GM19239 (cell line): ENCODE results near the gene PRMT2.
"Not testable (repeated sequence)": the region's sequence is repeated elsewhere in the genome, so short reads cannot be mapped to it uniquely, and the experiment has no call there.

Experiments
- DNase-seq: peaks from one replicate; pipeline ENCODE4 v3.0.0; 2011; ENCODE audit warnings: low spot score; ENCODE audit not compliant: insufficient read length
- FAIRE-seq: peaks from 2 replicates; lab custom pipeline; 2011; peaks lifted over from hg19 to GRCh38; lab: Jason Lieb, UNC

Gene PRMT2

DNA sequence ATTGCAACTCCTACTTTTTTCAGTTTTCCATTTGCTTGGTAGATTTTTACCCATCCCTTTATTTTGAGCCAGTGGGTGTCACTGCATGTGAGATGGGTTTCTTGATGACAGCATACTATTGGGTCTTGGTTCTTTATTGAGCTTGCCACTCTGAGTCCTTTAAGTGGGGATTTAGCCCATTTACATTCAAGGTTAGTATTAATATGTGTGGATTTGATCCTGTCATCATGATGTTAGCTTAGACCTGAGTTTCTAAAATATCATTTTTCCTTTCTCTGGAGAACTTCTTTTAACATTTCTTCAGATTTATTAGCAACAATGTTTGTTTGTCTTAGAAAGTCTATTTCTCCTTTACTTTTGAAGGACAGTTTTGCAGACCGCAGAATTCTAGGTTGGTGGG lies 18.8 kb upstream of the PRMT2 start:
- DNase-seq = no peak
- no peak for FAIRE-seq

DNA sequence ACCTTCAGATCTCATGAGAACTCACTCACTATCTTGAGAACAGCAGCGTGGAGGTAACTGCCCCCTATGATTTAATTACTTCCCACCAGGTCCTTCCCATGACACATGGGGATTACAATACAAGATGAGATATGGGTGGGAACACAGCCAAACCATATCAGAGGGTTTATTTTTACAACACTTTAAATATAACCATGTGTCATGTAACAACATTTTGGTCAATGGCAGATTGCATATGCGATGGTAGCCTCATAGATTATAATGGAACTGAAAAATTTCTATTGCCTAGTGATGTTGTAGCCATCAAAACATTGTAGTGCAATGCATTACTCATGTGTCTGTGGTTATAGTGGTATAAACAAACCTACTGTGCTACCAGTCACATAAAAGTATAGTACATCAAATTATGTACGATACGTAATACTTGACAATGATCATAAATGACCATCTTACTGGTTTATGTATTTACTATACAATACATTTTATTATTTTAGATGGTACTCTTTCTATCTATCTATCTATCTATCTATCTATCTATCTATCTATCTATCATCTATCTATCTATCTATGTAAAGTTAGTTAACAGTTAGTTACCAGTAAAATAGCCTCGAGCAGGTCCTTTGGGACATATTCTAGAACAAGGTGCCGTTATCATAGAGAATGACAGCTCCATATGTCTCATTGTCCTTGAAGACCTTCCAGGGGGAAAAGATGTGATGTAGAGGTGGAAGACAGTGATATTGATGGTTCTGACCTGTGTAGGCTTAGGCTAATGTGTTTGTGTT lies 18.0 kb upstream of the PRMT2 start:
- DNase-seq (no peak), FAIRE-seq (no peak)

GRCh38 chr21:46618738-46619379 lies 16.6 kb upstream of the PRMT2 start:
- DNase-seq (no peak), FAIRE-seq (no peak)

- FAIRE-seq = no peak
- no peak for DNase-seq
These were observed 15.6 kb upstream of the PRMT2 start for GRCh38 chr21:46619846-46620245.

- no peak for FAIRE-seq
- DNase-seq = no peak
These were observed 14.6 kb upstream of the PRMT2 start for GRCh38 chr21:46620846-46621245.

DNA sequence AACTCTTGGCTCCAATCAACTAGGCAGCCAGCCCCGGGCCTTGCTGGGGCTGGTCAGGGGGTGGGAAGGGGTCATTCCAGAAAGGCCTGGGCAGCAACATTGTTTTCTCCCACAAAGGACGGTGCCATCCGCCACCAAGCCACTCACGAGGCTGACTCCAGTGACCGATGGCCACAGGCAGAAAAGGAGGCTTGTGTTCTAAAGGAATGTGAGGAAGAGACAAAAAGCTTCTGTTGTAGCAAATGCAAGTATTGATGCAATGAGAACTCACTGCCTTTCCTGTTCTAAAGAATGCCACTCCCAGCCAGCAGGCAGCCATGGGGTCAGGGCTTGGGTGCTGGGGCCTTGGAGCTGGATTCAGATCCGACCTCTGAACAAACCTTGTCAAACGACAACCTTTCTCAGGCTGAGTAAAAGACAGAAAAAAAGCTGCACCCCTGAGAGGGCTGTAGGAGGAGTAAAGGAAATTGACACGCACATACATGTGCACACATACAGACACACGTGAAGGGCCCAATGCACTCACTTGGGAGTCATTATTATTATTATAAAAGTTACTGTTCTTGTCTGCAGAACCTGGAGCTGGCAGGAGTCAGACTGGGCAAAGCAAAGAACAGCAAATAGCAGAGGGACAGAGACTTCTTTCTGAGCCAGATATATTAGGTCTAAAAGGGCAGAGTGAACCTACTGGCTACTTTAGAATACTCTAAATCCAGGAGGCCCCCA lies 13.9 kb upstream of the PRMT2 start:
- FAIRE-seq (no peak), DNase-seq (no peak)

DNA sequence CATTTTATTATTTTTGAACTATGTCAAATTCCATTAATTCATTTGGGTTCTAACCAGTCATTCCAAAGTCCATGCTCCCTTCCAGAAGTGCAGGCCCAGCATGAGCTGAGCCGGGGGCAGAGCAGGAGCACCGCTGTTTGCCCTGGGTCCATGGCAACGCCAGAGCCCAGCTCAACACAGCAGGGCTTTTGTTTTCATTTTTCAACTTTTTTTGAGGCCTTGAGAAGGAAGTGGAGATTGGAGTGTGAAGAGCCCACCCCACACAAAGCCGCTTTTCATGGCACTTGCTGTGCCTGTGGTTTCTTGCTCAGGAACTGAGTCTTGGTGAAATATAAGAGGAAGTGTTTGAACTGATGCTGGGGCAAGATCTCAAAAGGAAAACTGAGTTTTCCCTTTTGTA lies 13.2 kb upstream of the PRMT2 start:
- DNase-seq (no peak), FAIRE-seq (no peak)

DNA sequence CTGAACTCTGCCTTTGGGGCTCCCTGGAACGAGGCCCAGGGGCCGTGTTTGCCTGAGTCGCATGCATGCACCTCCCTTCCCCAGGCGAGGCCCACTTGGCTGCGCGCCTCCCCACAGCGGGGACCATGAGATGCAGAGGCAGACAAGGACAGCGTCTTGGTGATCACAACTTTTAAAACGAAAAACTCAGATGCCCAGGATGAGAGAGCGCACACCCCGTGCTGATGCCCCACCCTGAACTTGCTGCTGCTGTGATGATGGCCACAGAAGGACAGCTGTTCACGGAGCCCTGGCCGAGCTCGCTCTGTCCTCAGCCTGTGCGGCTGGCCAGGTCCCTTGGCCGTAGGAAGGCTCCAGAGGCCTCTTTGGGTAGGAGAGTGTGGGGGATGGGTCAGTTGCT lies 11.4 kb upstream of the PRMT2 start:
- FAIRE-seq = no peak
- DNase-seq = no peak

- no peak for FAIRE-seq
- DNase-seq = no peak
These were observed 9.7 kb upstream of the PRMT2 start for GRCh38 chr21:46625759-46626158.

- FAIRE-seq (no peak), DNase-seq (no peak)
These were observed 8.9 kb upstream of the PRMT2 start for GRCh38 chr21:46626536-46626935.

DNA sequence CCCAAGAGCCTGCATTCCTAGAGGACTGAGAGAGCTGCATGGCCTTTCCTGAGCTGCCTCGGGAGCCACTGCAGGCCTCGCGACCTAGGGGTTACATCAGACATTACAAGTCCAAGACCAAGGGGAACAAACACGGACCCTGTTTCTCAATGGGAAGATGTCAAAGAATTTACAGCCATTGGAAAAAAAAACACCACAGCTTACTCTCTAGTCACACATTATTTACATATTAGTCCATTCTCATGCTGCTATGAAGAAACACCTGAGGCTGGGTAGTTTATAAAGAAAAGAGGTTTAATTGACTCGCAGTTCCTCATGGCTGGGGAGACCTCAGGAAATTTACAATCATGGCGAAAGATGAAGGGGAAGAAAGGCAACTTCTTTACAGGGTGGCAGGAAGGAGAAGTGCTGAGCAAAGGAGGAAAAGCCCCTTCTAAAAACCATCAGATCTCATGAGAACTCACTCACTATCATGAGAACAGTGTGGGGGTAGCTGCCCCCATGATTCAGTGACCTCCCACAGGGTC lies 8.4 kb upstream of the PRMT2 start:
- FAIRE-seq (no peak), DNase-seq (no peak)

- DNase-seq (no peak), FAIRE-seq (no peak)
These were observed 7.7 kb upstream of the PRMT2 start for GRCh38 chr21:46627726-46628125.

DNA sequence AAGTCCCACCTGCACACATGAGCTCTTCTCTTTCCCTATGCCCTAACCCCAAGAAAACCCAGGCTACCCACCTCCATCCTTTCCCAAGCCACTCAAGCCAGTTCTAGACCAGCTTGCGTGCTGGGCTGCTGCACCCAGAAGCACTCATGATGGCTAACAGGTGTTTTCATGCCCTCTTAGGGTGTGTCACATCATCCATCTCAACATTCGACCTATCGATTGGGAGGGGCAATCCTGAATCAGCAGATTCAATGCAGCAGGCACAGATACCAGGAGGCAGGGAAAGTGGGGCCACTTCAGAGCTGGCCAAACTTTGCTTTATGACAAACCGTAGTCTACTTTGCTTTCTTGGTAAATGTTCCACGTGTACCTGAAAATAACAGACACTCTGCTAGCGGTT lies 6.6 kb upstream of the PRMT2 start:
- DNase-seq (no peak), FAIRE-seq (no peak)

DNA sequence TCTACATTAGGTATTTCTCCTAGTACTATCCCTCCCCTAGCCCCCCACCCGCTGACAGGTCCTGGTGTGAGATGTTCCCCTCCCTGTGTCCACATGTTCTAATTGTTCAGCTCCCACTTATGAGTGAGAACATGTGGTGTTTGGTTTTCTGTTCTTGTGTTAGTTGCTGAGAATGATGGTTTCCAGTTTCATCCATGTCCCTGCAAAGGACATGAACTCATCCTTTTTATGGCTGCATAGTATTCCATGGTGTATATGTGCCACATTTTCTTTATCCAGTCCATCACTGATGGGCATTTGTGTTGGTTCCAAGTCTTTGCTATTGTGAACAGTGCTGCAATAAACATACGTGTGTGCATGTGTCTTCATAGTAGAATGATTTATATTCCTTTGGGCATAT lies 4.6 kb upstream of the PRMT2 start:
- DNase-seq, FAIRE-seq: not testable (repeated sequence)

DNA sequence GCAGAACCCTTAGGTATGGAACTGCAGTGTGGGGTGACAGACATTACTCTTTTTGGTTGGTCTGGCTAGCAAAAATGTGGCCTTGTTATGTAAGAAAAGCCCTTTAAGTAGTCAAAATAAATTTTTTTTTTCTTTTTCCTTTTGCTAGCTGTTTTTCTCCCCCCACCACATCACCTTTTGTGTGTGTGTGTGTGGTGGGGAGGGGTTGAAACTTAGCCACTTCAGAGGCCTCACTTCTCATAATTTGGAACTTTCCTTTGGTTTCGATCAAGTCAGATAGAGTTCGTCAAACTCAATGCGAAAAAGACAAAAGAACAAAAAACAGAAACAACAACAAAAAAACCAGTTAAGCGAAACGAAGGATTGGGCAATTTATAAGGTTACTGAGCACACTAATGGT lies 1.9 kb upstream of the PRMT2 start:
- FAIRE-seq (no peak), DNase-seq (no peak)

DNA sequence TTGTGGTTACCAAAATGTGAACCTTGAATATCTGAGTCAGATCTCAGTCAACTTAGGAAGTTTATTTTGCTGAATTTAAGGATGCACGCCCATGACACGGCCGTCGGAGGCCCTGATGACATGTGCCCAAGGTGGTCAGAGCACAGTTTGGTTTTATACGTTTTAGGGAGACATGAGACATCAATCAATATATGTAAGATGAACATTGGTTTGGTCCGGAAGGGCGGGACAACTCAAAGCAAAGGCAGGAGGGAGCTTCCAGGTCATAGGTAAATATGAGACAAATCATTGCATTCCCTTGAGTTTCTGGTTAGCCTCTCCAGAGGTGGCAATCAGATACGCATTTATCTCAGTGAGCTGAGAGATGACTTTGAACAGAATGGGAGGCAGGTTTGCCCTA lies 1.0 kb upstream of the PRMT2 start:
- no peak for DNase-seq
- no peak for FAIRE-seq

- FAIRE-seq (peak; percentile 31), DNase-seq (no peak)
These were observed 529 bp upstream of the PRMT2 start for GRCh38 chr21:46634966-46635323.

DNA sequence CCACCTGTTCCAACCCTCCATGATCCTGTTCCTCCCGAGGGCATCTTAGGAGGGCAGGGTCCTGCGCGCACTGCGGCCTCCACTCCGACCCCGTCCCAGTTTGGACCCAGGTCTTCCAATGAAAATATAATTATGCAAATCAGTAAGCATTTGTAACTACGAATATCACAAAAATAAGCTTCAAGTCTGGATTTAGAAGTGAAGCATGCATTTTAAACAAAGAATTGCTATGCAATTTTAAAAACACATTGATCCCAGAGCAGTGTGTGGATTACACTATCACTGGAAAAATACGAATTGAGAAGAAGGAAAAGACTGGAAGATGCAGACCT lies 673 bp downstream of the PRMT2 start:
- DNase-seq = no peak
- FAIRE-seq = no peak

- FAIRE-seq (no peak), DNase-seq (no peak)
These were observed 1.2 kb downstream of the PRMT2 start for GRCh38 chr21:46636550-46637285.

DNA sequence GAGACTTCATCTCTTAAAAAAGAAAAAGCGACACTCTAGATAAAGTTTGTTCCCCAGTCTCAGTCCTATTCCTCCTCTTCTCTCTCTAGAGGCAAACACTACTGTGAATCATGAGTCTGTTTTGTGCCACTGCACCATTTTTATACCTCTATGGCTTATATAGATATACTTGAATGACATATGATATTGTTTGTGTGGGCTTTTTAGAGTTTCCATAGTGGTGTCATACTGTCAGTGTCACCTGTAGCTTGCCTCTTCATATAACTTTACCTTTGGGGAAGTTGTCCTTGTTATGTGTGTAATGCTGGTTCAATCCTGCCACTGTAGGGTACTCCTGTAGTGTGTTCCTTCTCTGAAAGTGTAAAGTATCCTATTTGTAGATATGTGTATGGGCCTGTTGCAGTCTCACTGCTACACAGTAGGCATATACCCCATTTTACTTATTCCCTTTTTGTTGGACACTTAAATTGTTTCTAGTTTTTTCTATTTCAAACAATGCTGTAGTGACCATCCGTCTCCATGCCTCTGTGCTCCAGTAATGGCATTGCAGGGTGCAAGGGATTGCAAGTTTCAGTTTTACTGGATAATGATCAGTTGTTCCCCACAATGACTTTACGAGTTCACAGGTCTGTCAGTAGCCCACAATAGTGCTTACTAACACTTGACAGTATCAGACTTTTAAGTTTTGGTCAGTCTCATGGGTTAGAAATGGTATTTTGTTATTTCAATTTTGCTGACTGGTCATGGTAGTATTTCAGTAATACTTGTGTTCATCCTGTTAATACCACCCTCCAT lies 2.7 kb downstream of the PRMT2 start:
- no peak for FAIRE-seq
- DNase-seq = no peak
